GM12891 (cell line): ENCODE results near the gene HOXD8.

Experiments used
- POLR2A ChIP-seq: IDR thresholded peaks from 2 replicates; pipeline ENCODE4 v1.6.1; 2011; ENCODE audit warnings: low read depth, low read length, control low read depth
- TAF1 ChIP-seq: IDR thresholded peaks from 2 replicates; pipeline ENCODE4 v1.6.1; 2011; ENCODE audit warnings: low read depth, low read length, control low read depth

GRCh38 chr2:176121190-176122051, 8.1 kb upstream of the HOXD8 start:
- TF ChIP-seq POLR2A (no peak), TAF1 (no peak)
